ENCODE measurements around the gene TMIGD2.

The TMIGD2 gene

GRCh38 chr19:4326215-4326836 is 24.1 kb upstream of the TMIGD2 start:
- no peak for DNase-seq

- DNase-seq, result no peak
Observed at GRCh38 chr19:4324228-4324627, 22.0 kb upstream of the TMIGD2 start.

GRCh38 chr19:4323692-4324091 is 21.5 kb upstream of the TMIGD2 start:
- DNase-seq, result no peak

- DNase-seq, result no peak
Observed at GRCh38 chr19:4322942-4323665, 20.9 kb upstream of the TMIGD2 start.

GRCh38 chr19:4320419-4320818 is 18.2 kb upstream of the TMIGD2 start:
- no peak for DNase-seq

- no peak for DNase-seq
Observed at GRCh38 chr19:4319067-4319718, 17.0 kb upstream of the TMIGD2 start.

GRCh38 chr19:4318460-4318859 is 16.3 kb upstream of the TMIGD2 start:
- DNase-seq, result no peak

GRCh38 chr19:4316956-4317355 is 14.8 kb upstream of the TMIGD2 start:
- DNase-seq, result no peak

- DNase-seq, result no peak
Observed at GRCh38 chr19:4313847-4314490, 11.8 kb upstream of the TMIGD2 start.

- no peak for DNase-seq
Observed at GRCh38 chr19:4310247-4311121, 8.3 kb upstream of the TMIGD2 start.

GRCh38 chr19:4305659-4306058 is 3.5 kb upstream of the TMIGD2 start:
- DNase-seq, result no peak

- DNase-seq, result no peak
Observed at GRCh38 chr19:4305257-4305612, 3.0 kb upstream of the TMIGD2 start.

- DNase-seq, result no peak
Observed at GRCh38 chr19:4304538-4305256, 2.5 kb upstream of the TMIGD2 start, which contains the start of gene FSD1. Gene FSD1, plus strand, starts transcription at chr19:4304598. Its CDS starts 149 bp downstream, at chr19:4304747.

GRCh38 chr19:4303819-4304537 is 1.8 kb upstream of the TMIGD2 start:
- DNase-seq, result no peak

- DNase-seq, result no peak
Observed at GRCh38 chr19:4301590-4302242, 473 bp downstream of the TMIGD2 start.

- DNase-seq, result no peak
Observed at GRCh38 chr19:4300589-4300988, 1.6 kb downstream of the TMIGD2 start.

- DNase-seq, result no peak
Observed at GRCh38 chr19:4298810-4299550, 3.2 kb downstream of the TMIGD2 start.

- DNase-seq, result no peak
Observed at GRCh38 chr19:4297901-4298809, 4.0 kb downstream of the TMIGD2 start.

Data from cerebellar nuclear complex (tissue), 1 donor.